Muscle of back (tissue), 11 donors: Measurements from ENCODE around the gene SNCG. TPM values are rescaled to one million over a fixed set of nuclear protein-coding genes. Genes with fewer than 3 reads are reported as not detected.
"Not testable (repeated sequence)": the region's sequence is repeated elsewhere in the genome, so short reads cannot be mapped to it uniquely, and the experiment has no call there.

ENCODE experiments used
- DNase-seq, 3 donors: peaks; one replicate each; pipeline versions ENCODE4 v3.0.0 to v3.0.0-alpha.2; 2013
- polyA plus RNA-seq, 10 donors: library from polyadenylated mRNA; unstranded; fragments of 120-200 nt; gene quantifications; one replicate each; pipeline ENCODE4 v1.2.1, GENCODE V29; 2013; ENCODE audit not compliant: insufficient read length in 10 of 10

SNCG gene
- polyA plus RNA-seq, 10 donors, result 3.2 to 9.9 (median 4.6) TPM

- DNase-seq, result no peak
Measured at GRCh38 chr10:86944471-86944870, 13.9 kb upstream of the SNCG start.

GRCh38 chr10:86944907-86945306, 13.5 kb upstream of the SNCG start:
- DNase-seq, result no peak

- peak in 1 of 3 donors; percentile 73 for DNase-seq
Measured at GRCh38 chr10:86945361-86946212, 12.8 kb upstream of the SNCG start.

- no peak for DNase-seq
Measured at GRCh38 chr10:86946213-86947155, 11.9 kb upstream of the SNCG start.

GRCh38 chr10:86947806-86948205, 10.6 kb upstream of the SNCG start:
- not testable (repeated sequence) for DNase-seq

- DNase-seq, result no peak
Measured at GRCh38 chr10:86950349-86950748, 8.1 kb upstream of the SNCG start.

GRCh38 chr10:86951184-86951761, 7.1 kb upstream of the SNCG start:
- DNase-seq, result no peak

- DNase-seq, result no peak
Measured at GRCh38 chr10:86952106-86952505, 6.3 kb upstream of the SNCG start.

- DNase-seq, result not testable (repeated sequence)
Measured at GRCh38 chr10:86952697-86953096, 5.7 kb upstream of the SNCG start.

GRCh38 chr10:86953747-86954680, 4.4 kb upstream of the SNCG start:
- peak; percentile 63 to 88 (median 64) for DNase-seq

GRCh38 chr10:86954681-86955500, 3.5 kb upstream of the SNCG start:
- peak in 1 of 3 donors; percentile 44 for DNase-seq

GRCh38 chr10:86955501-86956194, 2.8 kb upstream of the SNCG start:
- DNase-seq, result peak in 1 of 3 donors; percentile 40

- DNase-seq, result no peak
Measured at GRCh38 chr10:86956195-86956847, 2.1 kb upstream of the SNCG start.

GRCh38 chr10:86956848-86957448, 1.5 kb upstream of the SNCG start:
- no peak for DNase-seq

- peak in 1 of 3 donors; percentile 43 for DNase-seq
Measured at GRCh38 chr10:86957471-86958115, 806 bp upstream of the SNCG start, which contains the start of gene MMRN2. Gene MMRN2, minus strand, starts transcription at chr10:86957615. Its CDS starts 74 bp downstream, at chr10:86957541.

GRCh38 chr10:86958901-86959736, 720 bp downstream of the SNCG start:
- peak in 1 of 3 donors; percentile 74 for DNase-seq

- no peak for DNase-seq
Measured at GRCh38 chr10:86959737-86960002, 1.3 kb downstream of the SNCG start.
